Stimulated activated CD4-positive, alpha-beta T cell treated with anti-CD3 and anti-CD28 coated beads, Interleukin-4, amount 100 ng/mL, for 48 hours (primary cell): ENCODE measurements around the gene TLDC2.
"Not testable (repeated sequence)": the region's sequence is repeated elsewhere in the genome, so short reads cannot be mapped to it uniquely, and the experiment has no call there.

Experiments used
- DNase-seq, 2 donors: peaks; one replicate each; pipeline ENCODE4 v3.0.0-alpha.2; 2020; ENCODE audit warnings: low read depth in 2 of 2

Gene TLDC2

DNA sequence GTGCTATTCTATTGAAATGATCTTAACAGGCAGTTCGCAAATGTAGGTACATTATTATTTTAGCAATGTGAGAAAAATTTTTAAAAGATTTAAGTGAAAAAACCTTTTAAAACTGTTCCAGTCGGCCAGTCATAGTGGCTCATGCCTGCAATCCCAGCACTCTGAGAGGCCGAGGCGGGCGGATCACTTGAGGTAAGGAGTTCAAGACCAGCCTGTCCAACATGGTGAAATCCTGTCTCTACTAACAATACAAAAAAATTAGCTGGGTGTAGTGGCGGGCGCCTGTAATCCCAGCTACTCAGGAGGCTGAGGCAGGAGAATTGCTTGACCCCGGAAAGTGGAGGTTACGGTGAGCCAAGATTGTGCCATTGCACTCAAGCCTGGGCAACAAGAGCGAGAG is 29.6 kb downstream of the TLDC2 start:
- DNase-seq = not testable (repeated sequence)

GRCh38 chr20:36906086-36906485 is 30.1 kb downstream of the TLDC2 start:
- DNase-seq = not testable (repeated sequence)

DNA sequence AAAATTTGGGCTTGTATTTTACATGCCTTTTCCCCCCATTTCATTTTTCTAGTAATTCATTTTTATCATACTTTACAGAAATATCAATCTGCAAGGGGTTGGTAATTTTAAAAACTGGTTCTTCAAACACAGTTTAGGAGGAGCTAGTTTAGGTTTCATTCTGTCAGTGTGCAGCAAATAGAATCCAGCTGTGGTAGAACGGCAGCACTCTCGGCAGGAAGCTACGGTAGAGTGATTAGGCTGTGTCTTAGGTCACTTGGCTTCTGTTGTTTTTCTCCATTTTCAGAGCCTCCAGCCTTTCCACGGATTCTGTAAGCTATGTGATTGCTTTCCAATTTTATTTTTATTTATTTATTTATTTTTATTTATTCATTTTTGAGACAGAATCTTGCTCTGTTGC is 32.7 kb downstream of the TLDC2 start:
- DNase-seq = no peak

DNA sequence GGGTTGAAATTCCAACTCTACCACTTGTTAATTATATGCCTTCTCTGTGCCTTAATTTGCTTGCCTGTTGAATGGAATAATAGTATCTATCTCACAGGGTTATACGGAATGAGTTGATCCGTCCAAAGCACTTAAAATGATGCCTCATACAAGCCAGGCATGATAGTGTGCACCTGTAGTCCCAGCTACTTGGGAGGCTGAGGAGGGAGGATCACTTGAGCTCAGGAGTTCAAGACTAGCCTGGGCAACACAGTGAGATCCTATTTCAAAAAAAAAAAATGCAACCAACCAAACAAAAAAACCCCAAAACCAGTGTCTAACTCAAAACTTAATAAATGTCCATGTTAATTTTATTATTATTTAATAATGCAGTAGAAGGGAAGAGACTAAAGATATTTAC is 40.3 kb downstream of the TLDC2 start:
- DNase-seq = no peak

- no peak for DNase-seq
Measured at GRCh38 chr20:36917240-36917639, 41.3 kb downstream of the TLDC2 start.

- DNase-seq = peak in 1 of 2 donors; percentile 16
Measured at GRCh38 chr20:36917943-36918342, 42.0 kb downstream of the TLDC2 start.

DNA sequence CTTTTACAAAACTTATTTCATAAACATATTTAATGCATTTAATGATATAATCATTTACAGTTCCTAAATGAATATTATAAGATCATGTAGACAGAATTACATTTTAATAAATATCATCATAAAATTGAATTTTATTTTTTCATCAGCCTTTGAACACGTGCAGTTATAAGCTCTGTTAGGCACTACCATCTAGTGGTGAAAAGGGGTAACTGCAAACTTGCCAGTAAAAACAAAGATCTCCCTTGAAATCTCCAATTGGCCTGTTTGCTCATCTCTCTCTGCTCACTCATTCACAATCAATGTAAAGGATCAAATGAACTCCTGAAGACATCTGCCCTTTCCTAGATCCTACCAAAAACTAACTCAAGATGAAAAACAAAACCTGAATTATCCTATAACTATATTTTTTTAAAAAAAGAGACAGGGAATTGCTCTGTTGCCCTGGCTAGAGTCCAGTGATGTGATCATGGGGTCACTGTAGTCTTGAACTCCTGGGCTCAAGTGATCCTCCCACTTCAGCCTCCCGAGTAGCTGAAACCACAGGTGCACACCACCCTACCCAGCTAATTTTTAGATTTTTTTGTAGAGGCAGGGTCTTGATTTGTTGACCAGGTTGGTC is 43.9 kb downstream of the TLDC2 start:
- DNase-seq = no peak

DNA sequence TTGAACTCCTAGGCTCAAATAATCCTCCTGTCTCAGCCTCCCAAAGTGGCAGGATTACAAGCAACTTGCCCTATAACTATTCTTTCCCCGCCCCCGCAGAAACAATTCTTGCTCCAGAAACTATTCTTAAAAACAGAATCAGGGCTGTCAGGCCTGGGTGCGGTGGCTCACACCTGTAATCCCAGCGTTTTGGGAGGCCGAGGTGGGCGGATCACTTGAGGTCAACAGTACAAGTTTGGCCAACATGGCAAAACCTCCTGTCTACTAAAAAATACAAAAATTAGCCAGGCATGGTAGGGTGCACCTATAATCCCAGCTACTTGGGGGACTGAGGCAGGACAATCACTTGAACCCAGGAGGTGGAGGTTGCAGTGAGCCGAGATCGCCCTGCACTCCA is 44.4 kb downstream of the TLDC2 start:
- DNase-seq = no peak

DNA sequence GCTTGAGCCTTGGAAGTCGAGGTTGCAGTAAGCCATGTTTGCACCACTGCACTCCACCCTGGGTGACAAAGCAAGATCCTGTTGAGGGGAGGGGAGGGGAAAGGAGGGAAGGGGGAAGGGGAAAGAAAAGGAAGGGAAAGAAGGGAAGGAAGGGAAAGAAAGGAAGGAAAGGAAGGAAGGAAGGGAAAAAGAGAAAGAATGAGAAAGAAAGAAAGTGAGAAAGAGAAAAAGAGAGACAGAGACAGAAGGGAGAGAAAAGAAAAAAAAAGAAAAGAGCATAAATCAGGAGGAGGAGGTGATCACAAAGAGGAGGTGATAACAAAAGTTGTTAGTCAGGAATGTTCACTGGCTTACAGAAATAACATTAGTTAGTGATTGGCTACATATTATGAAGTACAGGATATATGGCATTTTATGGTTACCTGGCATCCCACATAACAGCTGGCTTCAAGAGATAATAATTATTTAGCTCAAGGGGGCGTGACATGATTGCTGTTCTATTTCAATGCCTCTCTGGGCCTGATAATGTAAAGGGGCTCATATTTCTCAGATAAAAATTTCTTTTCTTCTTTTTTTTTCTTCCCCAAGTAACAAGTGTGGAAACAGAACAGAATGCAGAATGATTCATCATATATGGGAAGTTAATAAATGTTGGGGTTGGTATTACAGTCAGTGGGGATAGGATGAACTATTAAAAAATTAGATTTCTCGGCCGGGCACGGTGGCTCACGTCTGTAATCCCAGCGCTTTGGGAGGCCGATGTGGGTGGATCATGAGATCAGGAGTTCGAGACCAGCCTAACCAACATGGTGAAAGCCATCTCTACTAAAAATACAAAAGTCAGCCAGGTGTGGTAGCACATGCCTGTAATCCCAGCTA is 48.5 kb downstream of the TLDC2 start:
- no peak for DNase-seq

- DNase-seq = no peak
Measured at GRCh38 chr20:36925234-36925633, 49.3 kb downstream of the TLDC2 start.

DNA sequence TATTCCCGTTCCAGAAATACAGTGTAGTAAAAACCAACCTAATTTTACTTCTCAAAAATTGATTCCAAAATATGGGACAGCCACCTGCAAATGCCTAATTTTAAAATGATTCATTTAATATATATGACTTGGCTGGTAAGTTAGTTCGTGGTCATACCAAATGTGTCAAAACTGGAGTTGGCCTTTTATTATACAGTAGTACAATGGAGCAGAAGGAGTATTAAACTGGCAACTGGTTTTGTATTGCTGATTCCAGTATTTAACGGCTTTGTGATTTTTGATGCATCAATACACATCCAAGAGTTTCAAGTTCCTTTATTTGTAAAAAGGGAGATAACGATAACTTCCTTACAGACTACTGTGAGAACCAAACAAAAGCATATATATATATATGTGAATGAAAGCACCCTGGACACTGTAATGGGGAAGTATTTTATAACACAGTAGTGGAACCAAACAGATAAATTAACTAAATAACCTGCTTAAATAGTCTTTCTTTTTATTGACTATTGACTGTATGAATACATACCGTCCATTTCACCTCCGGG is 50.8 kb downstream of the TLDC2 start:
- no peak for DNase-seq

GRCh38 chr20:36927704-36928103 is 51.8 kb downstream of the TLDC2 start:
- no peak for DNase-seq

- no peak for DNase-seq
Measured at GRCh38 chr20:36929290-36929689, 53.4 kb downstream of the TLDC2 start.

GRCh38 chr20:36929691-36930090 is 53.8 kb downstream of the TLDC2 start:
- no peak for DNase-seq

DNA sequence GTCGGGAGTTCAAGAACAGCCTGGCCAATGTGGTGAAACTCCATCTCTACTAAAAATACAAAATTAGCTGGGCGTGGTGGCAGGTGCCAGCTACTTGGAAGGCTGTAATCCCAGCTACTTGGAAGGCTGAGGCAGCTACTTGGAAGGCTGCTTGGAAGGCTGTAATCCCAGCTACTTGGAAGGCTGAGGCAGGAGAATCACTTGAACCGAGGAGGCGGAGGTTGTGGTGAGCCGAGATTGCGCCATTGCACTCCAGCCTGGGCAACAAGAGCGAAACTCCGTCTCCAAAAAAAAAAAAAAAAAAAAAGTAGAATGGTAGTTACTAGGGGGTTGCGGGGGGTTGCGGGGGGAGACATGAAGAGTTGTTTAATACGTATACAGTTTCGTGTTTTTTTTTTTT is 56.1 kb downstream of the TLDC2 start:
- DNase-seq = not testable (repeated sequence)

- DNase-seq = no peak
Measured at GRCh38 chr20:36932476-36933426, 56.8 kb downstream of the TLDC2 start.

DNA sequence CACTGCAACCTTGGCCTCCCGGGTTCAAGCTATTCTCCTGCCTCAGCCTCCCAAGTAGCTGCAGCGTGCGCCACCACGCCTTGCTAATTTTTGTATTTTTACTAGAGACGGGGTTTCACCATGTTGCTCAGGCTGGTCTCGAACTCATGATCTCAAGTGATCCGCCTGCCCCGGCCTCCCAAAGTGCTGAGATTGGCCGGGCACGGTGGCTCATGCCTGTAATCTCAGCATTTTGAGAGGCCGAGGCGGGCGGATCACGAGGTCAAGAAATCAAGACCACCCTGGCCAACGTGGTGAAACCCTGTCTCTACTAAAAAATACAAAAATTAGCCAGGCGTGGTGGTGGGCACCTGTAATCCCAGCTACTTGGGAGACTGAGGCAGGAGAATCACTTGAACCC is 57.6 kb downstream of the TLDC2 start:
- not testable (repeated sequence) for DNase-seq

- no peak for DNase-seq
Measured at GRCh38 chr20:36936341-36936740, 60.4 kb downstream of the TLDC2 start.

GRCh38 chr20:36936761-36937401 is 60.9 kb downstream of the TLDC2 start:
- not testable (repeated sequence) for DNase-seq

- no peak for DNase-seq
Measured at GRCh38 chr20:36937402-36937770, 61.4 kb downstream of the TLDC2 start.

DNA sequence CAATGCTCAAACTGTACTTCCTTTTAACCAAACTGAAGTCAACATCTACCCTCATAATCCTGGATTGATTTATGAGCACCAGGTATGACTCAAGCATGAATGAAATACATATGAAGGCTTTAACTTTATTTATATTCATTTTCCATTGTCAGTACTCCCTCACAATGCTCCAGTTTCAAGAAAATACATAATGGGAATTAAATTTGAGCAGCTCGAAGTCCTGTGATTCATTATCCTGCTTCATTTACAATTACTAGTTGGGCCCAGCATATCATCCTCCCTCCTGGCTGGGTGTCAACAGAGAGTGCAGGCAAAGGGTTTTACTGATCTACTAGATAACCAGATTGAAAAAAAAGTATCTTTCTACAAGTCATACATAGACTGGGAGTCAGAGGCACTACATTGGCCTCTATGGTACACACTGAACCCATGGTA is 65.5 kb downstream of the TLDC2 start:
- DNase-seq = no peak
